ENCODE measurements around the gene C1orf174.

Gene C1orf174

DNA sequence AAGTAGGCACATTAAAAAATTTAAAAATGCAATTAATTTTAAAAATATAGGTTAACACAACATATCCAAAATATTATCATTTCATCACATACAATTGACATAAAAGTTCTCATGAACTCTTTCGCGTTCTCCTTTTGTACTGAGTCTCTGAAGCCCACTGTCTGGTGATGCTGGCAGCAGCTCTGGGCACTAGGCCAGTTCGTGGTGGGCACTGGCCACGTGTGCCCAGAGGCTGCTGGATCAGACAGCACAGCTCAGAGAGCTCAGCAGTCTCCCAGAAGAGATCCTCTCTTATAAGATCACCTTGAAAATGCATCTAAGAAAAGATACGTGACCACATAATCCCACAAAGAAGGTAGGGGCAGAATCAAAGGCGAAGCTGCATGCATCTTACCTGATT is 53.0 kb downstream of the C1orf174 start:
- WGBS, 2 donors (ENCODE audit: extremely low coverage in 2 of 2, insufficient read length in 2 of 2, insufficient replicate concordance in 1 of 2), result no CpG with 5 or more reads among the region's 6 CpGs
- H3K36me3 ChIP-seq (replicated peaks in 1 of 2; ENCODE audit: control insufficient read depth in 2 of 2, insufficient read depth in 2 of 2, low read length in 2 of 2), result peaks cover 14 to 51% of the 10 kb centered on the region in 2 donors

DNA sequence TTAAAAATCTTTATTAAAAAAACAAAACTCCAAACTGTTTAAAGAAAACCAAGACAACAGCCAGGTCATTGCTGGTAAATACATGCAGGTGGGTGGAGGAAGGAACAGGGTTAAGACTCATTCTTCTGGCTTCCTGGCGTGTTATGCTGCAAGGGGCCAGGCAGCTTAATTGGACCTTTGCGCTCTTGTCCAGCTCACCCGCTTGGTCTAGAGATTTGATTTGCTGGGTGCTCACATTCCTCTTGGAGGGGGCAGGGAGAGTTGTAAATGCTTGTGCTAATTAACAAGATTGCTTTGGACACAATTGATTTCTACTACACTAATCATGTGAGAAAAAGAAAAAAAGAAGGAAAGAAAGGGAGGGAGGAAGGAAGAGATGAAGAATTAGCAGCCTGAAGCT is 53.5 kb downstream of the C1orf174 start:
- H2AK5ac ChIP-seq (ENCODE audit: low read depth, low read length), result no peak overlapping the region
- H2BK120ac ChIP-seq (ENCODE audit: low read depth, low read length), result no peak overlapping the region
- H3K9me3 ChIP-seq (replicated peaks in 1 of 2; ENCODE audit: control insufficient read depth in 2 of 2, insufficient read depth in 1 of 2, low read depth in 1 of 2, low read length in 2 of 2), result no peaks in the 10 kb centered on the region
- no peak overlapping the region for H3K18ac ChIP-seq (ENCODE audit: low read length)
- H3K36me3 ChIP-seq (replicated peaks in 1 of 2; ENCODE audit: control insufficient read depth in 2 of 2, insufficient read depth in 2 of 2, low read length in 2 of 2), result peaks cover 15 to 49% of the 10 kb centered on the region in 2 donors
- H2BK5ac ChIP-seq (ENCODE audit: low read length), result no peak overlapping the region
- DNase-seq (ENCODE audit: low spot score), result peak; percentile 33
- no peak overlapping the region for H2BK12ac ChIP-seq (ENCODE audit: low read length)
- H3K9ac ChIP-seq (ENCODE audit: low read depth, low read length, poor library complexity), result no peak overlapping the region
- H2BK15ac ChIP-seq (ENCODE audit: low read length), result no peak overlapping the region
- no peak overlapping the region for H3K23ac ChIP-seq (ENCODE audit: low read depth, low read length, poor library complexity)
- H4K8ac ChIP-seq (ENCODE audit: low read depth, low read length), result no peak overlapping the region
- H3K4me3 ChIP-seq (ENCODE audit: low read length in 2 of 2), result no peak overlapping the region
- H3K4me1 ChIP-seq (ENCODE audit: control insufficient read depth in 2 of 2, insufficient read depth in 1 of 2, low read depth in 1 of 2, low read length in 2 of 2), result peaks cover 0 to 2% of the 10 kb centered on the region in 2 donors
- H3K27me3 ChIP-seq (ENCODE audit: control insufficient read depth in 3 of 3, insufficient read depth in 3 of 3, low read depth in 1 of 3, low read length in 3 of 3), result no peaks in the 10 kb centered on the region
- no peak overlapping the region for H3K14ac ChIP-seq (ENCODE audit: low read length)
- H3K4ac ChIP-seq (ENCODE audit: low read length), result no peak overlapping the region
- no CpG with 5 or more reads among the region's 3 CpGs for WGBS, 2 donors (ENCODE audit: extremely low coverage in 2 of 2, insufficient read length in 2 of 2, insufficient replicate concordance in 1 of 2)
- no peak overlapping the region for H4K91ac ChIP-seq (ENCODE audit: low read depth, low read length, poor library complexity)
- no peaks in the 10 kb centered on the region for H3K79me1 ChIP-seq (ENCODE audit: low read depth, low read length)
- peak overlapping the region; percentile 44 for H3K27ac ChIP-seq (replicated peaks; ENCODE audit: low read length)
- H2AFZ ChIP-seq (ENCODE audit: low read length), result no peak overlapping the region
- no peak overlapping the region for H3K4me2 ChIP-seq (ENCODE audit: insufficient read depth, low read length, poor library complexity, severe bottlenecking)

More for the DNA sequence above, 53.0 kb downstream of the C1orf174 start:
- H3K4me3 ChIP-seq (ENCODE audit: low read length in 2 of 2), result no peak overlapping the region
- H2BK15ac ChIP-seq (ENCODE audit: low read length), result no peak overlapping the region
- no peak overlapping the region for H3K4ac ChIP-seq (ENCODE audit: low read length)
- H3K23ac ChIP-seq (ENCODE audit: low read depth, low read length, poor library complexity), result no peak overlapping the region
- H3K79me1 ChIP-seq (ENCODE audit: low read depth, low read length), result no peaks in the 10 kb centered on the region
- no peak overlapping the region for H2BK5ac ChIP-seq (ENCODE audit: low read length)
- no peak overlapping the region for H2BK120ac ChIP-seq (ENCODE audit: low read depth, low read length)
- no peak overlapping the region for H3K9ac ChIP-seq (ENCODE audit: low read depth, low read length, poor library complexity)
- no peaks in the 10 kb centered on the region for H3K9me3 ChIP-seq (replicated peaks in 1 of 2; ENCODE audit: control insufficient read depth in 2 of 2, insufficient read depth in 1 of 2, low read depth in 1 of 2, low read length in 2 of 2)
- no peak overlapping the region for H4K8ac ChIP-seq (ENCODE audit: low read depth, low read length)
- H2AFZ ChIP-seq (ENCODE audit: low read length), result no peak overlapping the region
- H3K14ac ChIP-seq (ENCODE audit: low read length), result no peak overlapping the region
- DNase-seq (ENCODE audit: low spot score), result no peak
- no peak overlapping the region for H3K4me2 ChIP-seq (ENCODE audit: insufficient read depth, low read length, poor library complexity, severe bottlenecking)
- peak overlapping the region; percentile 44 for H3K27ac ChIP-seq (replicated peaks; ENCODE audit: low read length)
- no peaks in the 10 kb centered on the region for H3K27me3 ChIP-seq (ENCODE audit: control insufficient read depth in 3 of 3, insufficient read depth in 3 of 3, low read depth in 1 of 3, low read length in 3 of 3)
- peaks cover 0 to 2% of the 10 kb centered on the region in 2 donors for H3K4me1 ChIP-seq (ENCODE audit: control insufficient read depth in 2 of 2, insufficient read depth in 1 of 2, low read depth in 1 of 2, low read length in 2 of 2)
- no peak overlapping the region for H2AK5ac ChIP-seq (ENCODE audit: low read depth, low read length)
- H3K18ac ChIP-seq (ENCODE audit: low read length), result no peak overlapping the region
- no peak overlapping the region for H4K91ac ChIP-seq (ENCODE audit: low read depth, low read length, poor library complexity)
- H2BK12ac ChIP-seq (ENCODE audit: low read length), result no peak overlapping the region

DNA sequence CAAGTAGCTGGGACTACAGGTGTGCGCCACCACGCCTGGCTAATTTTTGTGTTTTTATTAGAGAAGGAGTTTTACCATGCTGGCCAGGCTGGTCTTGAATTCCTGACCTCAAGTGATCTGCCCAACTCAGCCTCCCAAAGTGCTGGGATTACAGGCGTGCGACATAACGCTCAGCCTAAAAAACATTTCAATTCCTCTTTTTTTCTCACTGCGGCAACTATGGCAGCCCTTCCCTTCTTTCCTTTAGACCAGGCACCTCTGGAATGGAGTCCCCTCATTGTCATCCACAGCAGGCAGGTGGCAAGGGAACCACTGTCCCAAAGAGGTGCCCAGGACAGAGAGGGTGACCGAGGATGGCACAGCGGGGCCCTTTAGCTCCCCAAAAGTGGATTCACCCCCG is 57.2 kb downstream of the C1orf174 start:
- Histone ChIP-seq H3K4me3 (ENCODE audit: low read length in 2 of 2) (no peak overlapping the region), H3K23ac (ENCODE audit: low read depth, low read length, poor library complexity) (no peak overlapping the region), H2BK12ac (ENCODE audit: low read length) (no peak overlapping the region), H3K27me3 (ENCODE audit: control insufficient read depth in 3 of 3, insufficient read depth in 3 of 3, low read depth in 1 of 3, low read length in 3 of 3) (no peaks in the 10 kb centered on the region), H3K9me3 (replicated peaks in 1 of 2; ENCODE audit: control insufficient read depth in 2 of 2, insufficient read depth in 1 of 2, low read depth in 1 of 2, low read length in 2 of 2) (no peaks in the 10 kb centered on the region), H2AK5ac (ENCODE audit: low read depth, low read length) (no peak overlapping the region), H3K79me1 (ENCODE audit: low read depth, low read length) (no peaks in the 10 kb centered on the region), H2AFZ (ENCODE audit: low read length) (no peak overlapping the region), H2BK15ac (ENCODE audit: low read length) (no peak overlapping the region), H3K36me3 (replicated peaks in 1 of 2; ENCODE audit: control insufficient read depth in 2 of 2, insufficient read depth in 2 of 2, low read length in 2 of 2) (peaks cover 19 to 42% of the 10 kb centered on the region in 2 donors), H2BK120ac (ENCODE audit: low read depth, low read length) (no peak overlapping the region), H3K4ac (ENCODE audit: low read length) (no peak overlapping the region), H3K4me2 (ENCODE audit: insufficient read depth, low read length, poor library complexity, severe bottlenecking) (no peak overlapping the region), H3K4me1 (ENCODE audit: control insufficient read depth in 2 of 2, insufficient read depth in 1 of 2, low read depth in 1 of 2, low read length in 2 of 2) (peaks cover 0 to 2% of the 10 kb centered on the region in 2 donors), H4K91ac (ENCODE audit: low read depth, low read length, poor library complexity) (no peak overlapping the region), H4K8ac (ENCODE audit: low read depth, low read length) (no peak overlapping the region), H3K14ac (ENCODE audit: low read length) (no peak overlapping the region), H3K9ac (ENCODE audit: low read depth, low read length, poor library complexity) (no peak overlapping the region), H2BK5ac (ENCODE audit: low read length) (no peak overlapping the region), H3K27ac (replicated peaks; ENCODE audit: low read length) (no peak overlapping the region), H3K18ac (ENCODE audit: low read length) (no peak overlapping the region)
- WGBS, 2 donors (ENCODE audit: extremely low coverage in 2 of 2, insufficient read length in 2 of 2, insufficient replicate concordance in 1 of 2), result no CpG with 5 or more reads among the region's 9 CpGs
- no peak for DNase-seq (ENCODE audit: low spot score)

DNA sequence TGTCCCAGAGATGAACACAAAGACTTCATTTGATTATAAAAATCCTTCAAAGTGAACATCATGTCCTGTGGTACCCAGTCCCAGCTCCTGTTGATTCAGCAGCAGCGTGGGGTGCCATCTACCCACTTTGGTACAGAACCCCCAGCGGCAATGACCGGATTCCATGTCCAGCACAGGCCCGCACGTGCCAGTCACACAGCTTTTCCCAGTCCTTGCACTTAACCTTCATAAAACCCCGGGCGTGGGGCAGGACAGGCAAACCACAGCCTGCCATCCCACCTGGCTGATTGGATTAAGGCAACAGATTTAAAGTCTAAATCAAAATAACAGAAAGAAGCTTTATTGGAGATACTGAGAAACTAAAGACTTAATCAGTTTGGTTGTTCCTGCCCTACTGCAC is 58.6 kb downstream of the C1orf174 start:
- no CpG with 5 or more reads among the region's 7 CpGs for WGBS, 2 donors (ENCODE audit: extremely low coverage in 2 of 2, insufficient read length in 2 of 2, insufficient replicate concordance in 1 of 2)
- Histone ChIP-seq H2BK120ac (ENCODE audit: low read depth, low read length) (no peak overlapping the region), H3K18ac (ENCODE audit: low read length) (no peak overlapping the region)

More for the DNA sequence above, 58.6 kb downstream of the C1orf174 start:
- DNase-seq (ENCODE audit: low spot score), result no peak
- Histone ChIP-seq H3K4me3 (ENCODE audit: low read length in 2 of 2) (no peak overlapping the region), H4K91ac (ENCODE audit: low read depth, low read length, poor library complexity) (no peak overlapping the region), H4K8ac (ENCODE audit: low read depth, low read length) (no peak overlapping the region), H2BK12ac (ENCODE audit: low read length) (no peak overlapping the region), H2BK5ac (ENCODE audit: low read length) (no peak overlapping the region), H3K9me3 (replicated peaks in 1 of 2; ENCODE audit: control insufficient read depth in 2 of 2, insufficient read depth in 1 of 2, low read depth in 1 of 2, low read length in 2 of 2) (peaks cover 0 to 7% of the 10 kb centered on the region in 2 donors), H3K27me3 (ENCODE audit: control insufficient read depth in 3 of 3, insufficient read depth in 3 of 3, low read depth in 1 of 3, low read length in 3 of 3) (no peaks in the 10 kb centered on the region), H3K9ac (ENCODE audit: low read depth, low read length, poor library complexity) (no peak overlapping the region), H3K4me2 (ENCODE audit: insufficient read depth, low read length, poor library complexity, severe bottlenecking) (no peak overlapping the region), H3K36me3 (replicated peaks in 1 of 2; ENCODE audit: control insufficient read depth in 2 of 2, insufficient read depth in 2 of 2, low read length in 2 of 2) (peaks cover 29 to 46% of the 10 kb centered on the region in 2 donors), H3K79me1 (ENCODE audit: low read depth, low read length) (no peaks in the 10 kb centered on the region), H2AFZ (ENCODE audit: low read length) (no peak overlapping the region), H3K14ac (ENCODE audit: low read length) (no peak overlapping the region), H3K4me1 (ENCODE audit: control insufficient read depth in 2 of 2, insufficient read depth in 1 of 2, low read depth in 1 of 2, low read length in 2 of 2) (peaks cover 0 to 2% of the 10 kb centered on the region in 2 donors), H3K23ac (ENCODE audit: low read depth, low read length, poor library complexity) (no peak overlapping the region), H3K4ac (ENCODE audit: low read length) (no peak overlapping the region), H3K27ac (replicated peaks; ENCODE audit: low read length) (no peak overlapping the region), H2AK5ac (ENCODE audit: low read depth, low read length) (no peak overlapping the region), H2BK15ac (ENCODE audit: low read length) (no peak overlapping the region)
